GM18505 (cell line): Measurements from ENCODE around the gene HPD.
"Not testable (repeated sequence)": the region's sequence is repeated elsewhere in the genome, so short reads cannot be mapped to it uniquely, and the experiment has no call there.

Experiments
- ATAC-seq: cut with Tn5 transposase; IDR thresholded peaks from one replicate; pipeline ENCODE4 v1.9.1; 2021; ENCODE audit not compliant: unreplicated experiment
- POLR2A ChIP-seq: IDR thresholded peaks from 4 replicates; pipeline ENCODE4 v1.6.1; 2011; ENCODE audit warnings: borderline replicate concordance; ENCODE audit not compliant: insufficient read depth, insufficient read length; ENCODE audit errors: extremely low read depth

Gene HPD

GRCh38 chr12:121858662-121859572 lies at the start of gene HPD:
TSS of gene HPD (minus strand) at chr12:121858859. CDS start at chr12:121858823, 36 bp downstream.
- TF ChIP-seq POLR2A: no peak

GRCh38 chr12:121905746-121906145 lies 47.1 kb upstream of the HPD start:
- TF ChIP-seq POLR2A: no peak
- no peak for ATAC-seq

More at GRCh38 chr12:121858662-121859572, at the start of gene HPD:
- no peak for ATAC-seq

- TF ChIP-seq POLR2A: no peak
- no peak for ATAC-seq
Observed at GRCh38 chr12:121903202-121903601, 44.5 kb upstream of the HPD start.

GRCh38 chr12:121899590-121899989 lies 40.9 kb upstream of the HPD start:
- ATAC-seq: no peak

GRCh38 chr12:121898287-121898686 lies 39.6 kb upstream of the HPD start:
- no peak for ATAC-seq
- TF ChIP-seq POLR2A: no peak

More at GRCh38 chr12:121899590-121899989, 40.9 kb upstream of the HPD start:
- TF ChIP-seq POLR2A: no peak

GRCh38 chr12:121894633-121895032 lies 36.0 kb upstream of the HPD start:
- TF ChIP-seq POLR2A: no peak
- no peak for ATAC-seq

- ATAC-seq: no peak
- TF ChIP-seq POLR2A: no peak
Observed at GRCh38 chr12:121893961-121894460, 35.4 kb upstream of the HPD start.

- no peak for ATAC-seq
- TF ChIP-seq POLR2A: no peak
Observed at GRCh38 chr12:121892673-121893561, 34.3 kb upstream of the HPD start.

GRCh38 chr12:121889661-121890060 lies 31.0 kb upstream of the HPD start:
- not testable (repeated sequence) for ATAC-seq

GRCh38 chr12:121889274-121889624 lies 30.6 kb upstream of the HPD start:
- ATAC-seq: no peak
- TF ChIP-seq POLR2A: no peak

- TF ChIP-seq POLR2A: peak; percentile 87
- ATAC-seq: peak; percentile 92
Observed at GRCh38 chr12:121888478-121889273, 30.0 kb upstream of the HPD start, which contains the start of gene PSMD9. TSS of gene PSMD9 (plus strand) at chr12:121888790. CDS start at chr12:121888857, 67 bp downstream.

GRCh38 chr12:121888083-121888477 lies 29.4 kb upstream of the HPD start:
- TF ChIP-seq POLR2A: no peak
- ATAC-seq: no peak

- not testable (repeated sequence) for ATAC-seq
Observed at GRCh38 chr12:121885129-121885528, 26.5 kb upstream of the HPD start.
